ENCODE measurements around the gene PSD4. TPM values are rescaled to one million over a fixed set of nuclear protein-coding genes. Genes with fewer than 3 reads are reported as not detected.

The PSD4 gene
- polyA plus RNA-seq, 1 donor from 2014 or later = 0.67 TPM

DNA sequence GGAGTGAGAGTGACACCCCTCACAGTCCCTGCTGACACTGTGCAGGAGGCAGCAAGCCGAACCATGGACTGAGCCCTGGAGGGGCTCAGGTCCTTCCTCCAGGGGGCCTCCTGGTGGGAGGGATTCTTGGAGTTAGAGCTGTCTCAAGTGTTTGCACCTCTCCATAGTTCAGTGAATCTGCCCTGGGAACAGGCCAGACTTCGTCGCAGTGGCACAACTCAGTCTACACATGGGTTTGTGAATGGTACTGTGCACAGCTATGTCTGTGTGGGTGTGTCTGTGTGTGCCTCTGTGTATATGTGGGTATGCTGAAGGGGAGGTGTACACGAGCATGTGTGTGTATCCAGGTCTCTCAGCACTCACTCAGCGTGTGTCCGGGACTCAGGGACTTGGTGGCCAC, 68.6 kb downstream of the PSD4 start:
- H2AFZ ChIP-seq (ENCODE audit: low read depth, low read length) = no peak overlapping the region
- no peak overlapping the region for H3K27ac ChIP-seq (ENCODE audit: low read length)
- no peak overlapping the region for H3K4me2 ChIP-seq (ENCODE audit: low read length)
- no peaks in the 10 kb centered on the region for H3K36me3 ChIP-seq (ENCODE audit: insufficient read depth, low read length)
- TF ChIP-seq SMC3 (conservative IDR thresholded peaks at IDR 0.05; ENCODE audit: poor library complexity) (no peak), EP300 (conservative IDR thresholded peaks at IDR 0.05; ENCODE audit: poor library complexity, severe bottlenecking) (no peak), REST (IDR thresholded peaks at IDR 0.05; ENCODE audit: borderline replicate concordance) (no peak), RAD21 (conservative IDR thresholded peaks at IDR 0.05) (no peak), EZH2 (IDR thresholded peaks at IDR 0.05; ENCODE audit: borderline replicate concordance, insufficient read depth, low read length, poor library complexity, severe bottlenecking) (no peak), TAF1 (IDR thresholded peaks at IDR 0.05; ENCODE audit: low read depth) (no peak), POLR2AphosphoS5 (IDR thresholded peaks at IDR 0.05) (no peak), MXI1 (conservative IDR thresholded peaks at IDR 0.05; ENCODE audit: poor library complexity, severe bottlenecking) (no peak)
- TF ChIP-seq, protein P1, sequence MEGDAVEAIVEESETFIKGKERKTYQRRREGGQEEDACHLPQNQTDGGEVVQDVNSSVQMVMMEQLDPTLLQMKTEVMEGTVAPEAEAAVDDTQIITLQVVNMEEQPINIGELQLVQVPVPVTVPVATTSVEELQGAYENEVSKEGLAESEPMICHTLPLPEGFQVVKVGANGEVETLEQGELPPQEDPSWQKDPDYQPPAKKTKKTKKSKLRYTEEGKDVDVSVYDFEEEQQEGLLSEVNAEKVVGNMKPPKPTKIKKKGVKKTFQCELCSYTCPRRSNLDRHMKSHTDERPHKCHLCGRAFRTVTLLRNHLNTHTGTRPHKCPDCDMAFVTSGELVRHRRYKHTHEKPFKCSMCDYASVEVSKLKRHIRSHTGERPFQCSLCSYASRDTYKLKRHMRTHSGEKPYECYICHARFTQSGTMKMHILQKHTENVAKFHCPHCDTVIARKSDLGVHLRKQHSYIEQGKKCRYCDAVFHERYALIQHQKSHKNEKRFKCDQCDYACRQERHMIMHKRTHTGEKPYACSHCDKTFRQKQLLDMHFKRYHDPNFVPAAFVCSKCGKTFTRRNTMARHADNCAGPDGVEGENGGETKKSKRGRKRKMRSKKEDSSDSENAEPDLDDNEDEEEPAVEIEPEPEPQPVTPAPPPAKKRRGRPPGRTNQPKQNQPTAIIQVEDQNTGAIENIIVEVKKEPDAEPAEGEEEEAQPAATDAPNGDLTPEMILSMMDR (IDR thresholded peaks at IDR 0.05; ENCODE audit: poor library complexity, severe bottlenecking) = no peak
- H4K20me1 ChIP-seq (ENCODE audit: insufficient read depth) = no peaks in the 10 kb centered on the region
- H3K4me3 ChIP-seq (ENCODE audit: low read length) = no peak overlapping the region
- H3K9me3 ChIP-seq (ENCODE audit: low read length) = no peaks in the 10 kb centered on the region
- no peak overlapping the region for H3K9ac ChIP-seq (ENCODE audit: low read length)
- no peaks in the 10 kb centered on the region for H3F3A ChIP-seq (ENCODE audit: insufficient read depth, low read length, poor library complexity, severe bottlenecking)
- no peaks in the 10 kb centered on the region for H3K79me2 ChIP-seq (replicated peaks; ENCODE audit: insufficient read depth, low read length)
- H3K27me3 ChIP-seq (ENCODE audit: insufficient read depth, low read depth, low read length) = no peaks in the 10 kb centered on the region
- H3K9me2 ChIP-seq (ENCODE audit: insufficient read depth, low read length) = no peaks in the 10 kb centered on the region

GRCh38 chr2:113245276-113245711, 71.5 kb downstream of the PSD4 start:
- no peak overlapping the region for H3K4me3 ChIP-seq (ENCODE audit: low read length)
- no peak overlapping the region for H3K4me2 ChIP-seq (ENCODE audit: low read length)
- H2AFZ ChIP-seq (ENCODE audit: low read depth, low read length) = no peak overlapping the region
- H3K27ac ChIP-seq (ENCODE audit: low read length) = no peak overlapping the region
- H3K79me2 ChIP-seq (replicated peaks; ENCODE audit: insufficient read depth, low read length) = no peaks in the 10 kb centered on the region
- no peaks in the 10 kb centered on the region for H3F3A ChIP-seq (ENCODE audit: insufficient read depth, low read length, poor library complexity, severe bottlenecking)
- H3K9ac ChIP-seq (ENCODE audit: low read length) = no peak overlapping the region
- no peaks in the 10 kb centered on the region for H3K36me3 ChIP-seq (ENCODE audit: insufficient read depth, low read length)
- H3K27me3 ChIP-seq (ENCODE audit: insufficient read depth, low read depth, low read length) = no peaks in the 10 kb centered on the region
- no peaks in the 10 kb centered on the region for H4K20me1 ChIP-seq (ENCODE audit: insufficient read depth)
- H3K9me3 ChIP-seq (ENCODE audit: low read length) = no peaks in the 10 kb centered on the region
- TF ChIP-seq EP300 (conservative IDR thresholded peaks at IDR 0.05; ENCODE audit: poor library complexity, severe bottlenecking) (no peak), POLR2AphosphoS5 (IDR thresholded peaks at IDR 0.05) (no peak), EZH2 (IDR thresholded peaks at IDR 0.05; ENCODE audit: borderline replicate concordance, insufficient read depth, low read length, poor library complexity, severe bottlenecking) (no peak), REST (IDR thresholded peaks at IDR 0.05; ENCODE audit: borderline replicate concordance) (no peak), MXI1 (conservative IDR thresholded peaks at IDR 0.05; ENCODE audit: poor library complexity, severe bottlenecking) (no peak), RAD21 (conservative IDR thresholded peaks at IDR 0.05) (no peak), TAF1 (IDR thresholded peaks at IDR 0.05; ENCODE audit: low read depth) (no peak), SMC3 (conservative IDR thresholded peaks at IDR 0.05; ENCODE audit: poor library complexity) (no peak)
- TF ChIP-seq, protein P1 (IDR thresholded peaks at IDR 0.05; ENCODE audit: poor library complexity, severe bottlenecking) = no peak
- H3K9me2 ChIP-seq (ENCODE audit: insufficient read depth, low read length) = no peaks in the 10 kb centered on the region
